Liver (tissue), 9 donors: ENCODE measurements around the gene GMPR. TPM values are rescaled to one million over a fixed set of nuclear protein-coding genes. Genes with fewer than 3 reads are reported as not detected.

ENCODE experiments used
- DNase-seq: peaks from one replicate; pipeline ENCODE4 v3.0.0-alpha.2; 2017; ENCODE audit warnings: low spot score
- H3K27ac ChIP-seq, 2 donors: one replicate each; pipeline ENCODE4 v1.7.0; 2013; ENCODE audit warnings: inconsistent platforms in 2 of 2, low read length in 2 of 2, control low read depth in 1 of 2, low read depth in 1 of 2, mild to moderate bottlenecking in 1 of 2
- H3K27me3 ChIP-seq, 4 donors: one replicate each; pipeline versions ENCODE4 v1.6.1 to v1.7.0; 2013; ENCODE audit warnings: low read length in 3 of 4, inconsistent platforms in 1 of 4, mild to moderate bottlenecking in 1 of 4, moderate library complexity in 1 of 4; ENCODE audit not compliant: control insufficient read depth in 4 of 4, insufficient read depth in 4 of 4
- H3K36me3 ChIP-seq, 4 donors: one replicate each; pipeline versions ENCODE4 v1.6.1 to v1.7.0; 2013; ENCODE audit warnings: low read length in 3 of 4, mild to moderate bottlenecking in 3 of 4, low read depth in 1 of 4, moderate library complexity in 1 of 4; ENCODE audit not compliant: control insufficient read depth in 4 of 4, insufficient read depth in 3 of 4
- H3K4me1 ChIP-seq, 4 donors: one replicate each; pipeline versions ENCODE4 v1.6.1 to v1.7.0; 2013; ENCODE audit warnings: low read length in 3 of 4, mild to moderate bottlenecking in 3 of 4, moderate library complexity in 1 of 4; ENCODE audit not compliant: control insufficient read depth in 4 of 4, insufficient read depth in 4 of 4
- H3K4me3 ChIP-seq, 3 donors: one replicate each; pipeline versions ENCODE4 v1.6.1 to v1.7.0; 2013; ENCODE audit warnings: low read length in 3 of 3, control low read depth in 1 of 3, low read depth in 1 of 3, mild to moderate bottlenecking in 1 of 3
- H3K9ac ChIP-seq, 2 donors: one replicate each; pipeline ENCODE4 v1.7.0; 2013; ENCODE audit warnings: low read length in 2 of 2, mild to moderate bottlenecking in 2 of 2, moderate library complexity in 2 of 2, control low read depth in 1 of 2, low read depth in 1 of 2
- H3K9me3 ChIP-seq, 4 donors: one replicate each; pipeline versions ENCODE4 v1.6.1 to v1.7.0; 2013; ENCODE audit warnings: low read length in 3 of 4; ENCODE audit not compliant: control insufficient read depth in 4 of 4
- EGR1 ChIP-seq, 2 donors: IDR thresholded peaks; 2 replicates each; pipeline ENCODE4 v1.6.1; 2016 to 2018; ENCODE audit warnings: antibody characterized with exemption in 2 of 2, low read depth in 2 of 2
- FOXA1 ChIP-seq: IDR thresholded peaks from 2 replicates; pipeline ENCODE4 v1.6.1; 2016; ENCODE audit warnings: antibody characterized with exemption
- FOXA2 ChIP-seq: IDR thresholded peaks from 2 replicates; pipeline ENCODE4 v1.6.1; 2016; ENCODE audit warnings: antibody characterized with exemption
- HNF4A ChIP-seq, 2 donors: conservative IDR thresholded peaks; 2 replicates each; pipeline ENCODE4 v1.6.1; 2016; ENCODE audit warnings: antibody characterized with exemption in 2 of 2, mild to moderate bottlenecking in 2 of 2
- HNF4G ChIP-seq: IDR thresholded peaks from 2 replicates; pipeline ENCODE4 v1.6.1; 2016; ENCODE audit warnings: antibody characterized with exemption
- JUND ChIP-seq, 2 donors: IDR thresholded peaks; 2 replicates each; pipeline ENCODE4 v1.6.1; 2016; ENCODE audit warnings: antibody characterized with exemption in 2 of 2
- NR2F2 ChIP-seq: IDR thresholded peaks from 2 replicates; pipeline ENCODE4 v1.6.1; 2016; ENCODE audit warnings: antibody characterized with exemption
- RXRA ChIP-seq, 2 donors: IDR thresholded peaks; 2 replicates each; pipeline ENCODE4 v1.6.1; 2017 to 2018; ENCODE audit warnings: antibody characterized with exemption in 2 of 2, mild to moderate bottlenecking in 1 of 2
- TAF1 ChIP-seq: conservative IDR thresholded peaks from 2 replicates; pipeline ENCODE4 v1.6.1; 2016; ENCODE audit warnings: antibody characterized with exemption, mild to moderate bottlenecking
- WGBS: extraction: QIAGEN DNeasy Blood & Tissue Kit; methylation state at CpG from one replicate; pipeline ENCODE4 v1.1.7; 2013; 5-methylcytosine and 5-hydroxymethylcytosine counted together
- polyA plus RNA-seq, 2 donors: library from polyadenylated mRNA; stranded (reverse) in 1 of 2; unstranded in 1 of 2; fragments of 200-250 nt in 1 of 2; fragments of >200 nt in 1 of 2; fragmentation: Nextera tagmentation in 1 of 2; extraction: Ambion mirVana in 1 of 2; gene quantifications; one replicate each; pipeline versions ENCODE4 v1.2.1 to v1.2.3, GENCODE V29; 2013 to 2015
- total RNA-seq, 2 donors: library from RNA; depleted of rRNA; stranded (reverse); fragments of >200 nt; gene quantifications; one replicate each; pipeline ENCODE4 v1.2.3, GENCODE V29; 2014
- TF ChIP-seq, protein P1 (sequence below): IDR thresholded peaks from 2 replicates; pipeline ENCODE4 v1.6.1; 2016; ENCODE audit warnings: antibody characterized with exemption
- TF ChIP-seq, protein P2 (sequence below): IDR thresholded peaks from 2 replicates; pipeline ENCODE4 v1.6.1; 2016; ENCODE audit warnings: antibody characterized with exemption, mild to moderate bottlenecking
- TF ChIP-seq, protein P3 (sequence below): IDR thresholded peaks from 2 replicates; pipeline ENCODE4 v1.6.1; 2016; ENCODE audit warnings: antibody characterized with exemption
- TF ChIP-seq, protein P4 (sequence below): fragments of 150-350 bp; IDR thresholded peaks from 2 replicates; pipeline ENCODE4 v1.5.1; 2017; ENCODE audit warnings: improper control_type of control experiment, low read depth, low read length; ENCODE audit not compliant: missing input control
- TF ChIP-seq, protein P5 (sequence below): IDR thresholded peaks from 2 replicates; pipeline ENCODE4 v1.6.1; 2016; ENCODE audit warnings: antibody characterized with exemption
- donor health status: healthy.
- donor health status: healthy.
- donor health status: healthy.
- donor health status: healthy.
- donor health status: healthy.

The GMPR gene
- total and polyA plus RNA-seq, 4 donors = 2.1 to 50.2 (median 4.2) TPM

DNA sequence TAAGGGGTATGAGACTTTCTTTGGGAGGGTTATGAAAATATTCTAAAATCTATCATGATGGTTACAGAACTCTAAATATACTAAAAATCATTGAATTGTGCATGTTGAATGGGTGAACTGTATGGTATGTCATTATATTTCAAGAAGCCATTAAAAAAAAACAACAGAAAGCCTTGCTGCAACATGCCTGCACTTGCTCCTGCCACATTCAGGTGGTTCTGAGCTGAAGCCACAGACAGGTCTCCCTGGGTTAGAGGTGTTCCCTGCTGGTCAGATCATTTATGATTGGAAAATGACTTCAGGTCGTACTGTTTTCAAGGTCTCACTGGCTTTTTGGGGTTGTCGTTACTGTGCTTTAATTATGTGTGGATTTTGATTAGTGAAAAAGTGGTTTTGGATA lies 13.3 kb downstream of the GMPR start:
- TF ChIP-seq FOXA2 = no peak
- TF ChIP-seq, protein P1, sequence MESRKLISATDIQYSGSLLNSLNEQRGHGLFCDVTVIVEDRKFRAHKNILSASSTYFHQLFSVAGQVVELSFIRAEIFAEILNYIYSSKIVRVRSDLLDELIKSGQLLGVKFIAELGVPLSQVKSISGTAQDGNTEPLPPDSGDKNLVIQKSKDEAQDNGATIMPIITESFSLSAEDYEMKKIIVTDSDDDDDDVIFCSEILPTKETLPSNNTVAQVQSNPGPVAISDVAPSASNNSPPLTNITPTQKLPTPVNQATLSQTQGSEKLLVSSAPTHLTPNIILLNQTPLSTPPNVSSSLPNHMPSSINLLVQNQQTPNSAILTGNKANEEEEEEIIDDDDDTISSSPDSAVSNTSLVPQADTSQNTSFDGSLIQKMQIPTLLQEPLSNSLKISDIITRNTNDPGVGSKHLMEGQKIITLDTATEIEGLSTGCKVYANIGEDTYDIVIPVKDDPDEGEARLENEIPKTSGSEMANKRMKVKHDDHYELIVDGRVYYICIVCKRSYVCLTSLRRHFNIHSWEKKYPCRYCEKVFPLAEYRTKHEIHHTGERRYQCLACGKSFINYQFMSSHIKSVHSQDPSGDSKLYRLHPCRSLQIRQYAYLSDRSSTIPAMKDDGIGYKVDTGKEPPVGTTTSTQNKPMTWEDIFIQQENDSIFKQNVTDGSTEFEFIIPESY = no peak
- TF ChIP-seq TAF1 = no peak
- TF ChIP-seq, protein P2, sequence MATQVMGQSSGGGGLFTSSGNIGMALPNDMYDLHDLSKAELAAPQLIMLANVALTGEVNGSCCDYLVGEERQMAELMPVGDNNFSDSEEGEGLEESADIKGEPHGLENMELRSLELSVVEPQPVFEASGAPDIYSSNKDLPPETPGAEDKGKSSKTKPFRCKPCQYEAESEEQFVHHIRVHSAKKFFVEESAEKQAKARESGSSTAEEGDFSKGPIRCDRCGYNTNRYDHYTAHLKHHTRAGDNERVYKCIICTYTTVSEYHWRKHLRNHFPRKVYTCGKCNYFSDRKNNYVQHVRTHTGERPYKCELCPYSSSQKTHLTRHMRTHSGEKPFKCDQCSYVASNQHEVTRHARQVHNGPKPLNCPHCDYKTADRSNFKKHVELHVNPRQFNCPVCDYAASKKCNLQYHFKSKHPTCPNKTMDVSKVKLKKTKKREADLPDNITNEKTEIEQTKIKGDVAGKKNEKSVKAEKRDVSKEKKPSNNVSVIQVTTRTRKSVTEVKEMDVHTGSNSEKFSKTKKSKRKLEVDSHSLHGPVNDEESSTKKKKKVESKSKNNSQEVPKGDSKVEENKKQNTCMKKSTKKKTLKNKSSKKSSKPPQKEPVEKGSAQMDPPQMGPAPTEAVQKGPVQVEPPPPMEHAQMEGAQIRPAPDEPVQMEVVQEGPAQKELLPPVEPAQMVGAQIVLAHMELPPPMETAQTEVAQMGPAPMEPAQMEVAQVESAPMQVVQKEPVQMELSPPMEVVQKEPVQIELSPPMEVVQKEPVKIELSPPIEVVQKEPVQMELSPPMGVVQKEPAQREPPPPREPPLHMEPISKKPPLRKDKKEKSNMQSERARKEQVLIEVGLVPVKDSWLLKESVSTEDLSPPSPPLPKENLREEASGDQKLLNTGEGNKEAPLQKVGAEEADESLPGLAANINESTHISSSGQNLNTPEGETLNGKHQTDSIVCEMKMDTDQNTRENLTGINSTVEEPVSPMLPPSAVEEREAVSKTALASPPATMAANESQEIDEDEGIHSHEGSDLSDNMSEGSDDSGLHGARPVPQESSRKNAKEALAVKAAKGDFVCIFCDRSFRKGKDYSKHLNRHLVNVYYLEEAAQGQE = no peak
- TF ChIP-seq, protein P3, sequence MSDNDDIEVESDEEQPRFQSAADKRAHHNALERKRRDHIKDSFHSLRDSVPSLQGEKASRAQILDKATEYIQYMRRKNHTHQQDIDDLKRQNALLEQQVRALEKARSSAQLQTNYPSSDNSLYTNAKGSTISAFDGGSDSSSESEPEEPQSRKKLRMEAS = no peak
- no peak for TF ChIP-seq HNF4G
- no peak for TF ChIP-seq FOXA1
- TF ChIP-seq JUND (IDR thresholded peaks at IDR 0.05) = no peak
- DNase-seq = no peak
- 95% methylated on average over 2 of the region's 2 CpGs for WGBS
- peaks cover 0 to 2% (median 0%) of the 10 kb centered on the region in 4 donors for H3K36me3 ChIP-seq
- no peak overlapping the region for H3K27ac ChIP-seq
- H3K9me3 ChIP-seq = no peaks in the 10 kb centered on the region
- no peaks in the 10 kb centered on the region for H3K27me3 ChIP-seq
- no peaks in the 10 kb centered on the region for H3K4me1 ChIP-seq
- no peak overlapping the region for H3K9ac ChIP-seq
- H3K4me3 ChIP-seq = no peak overlapping the region

DNA sequence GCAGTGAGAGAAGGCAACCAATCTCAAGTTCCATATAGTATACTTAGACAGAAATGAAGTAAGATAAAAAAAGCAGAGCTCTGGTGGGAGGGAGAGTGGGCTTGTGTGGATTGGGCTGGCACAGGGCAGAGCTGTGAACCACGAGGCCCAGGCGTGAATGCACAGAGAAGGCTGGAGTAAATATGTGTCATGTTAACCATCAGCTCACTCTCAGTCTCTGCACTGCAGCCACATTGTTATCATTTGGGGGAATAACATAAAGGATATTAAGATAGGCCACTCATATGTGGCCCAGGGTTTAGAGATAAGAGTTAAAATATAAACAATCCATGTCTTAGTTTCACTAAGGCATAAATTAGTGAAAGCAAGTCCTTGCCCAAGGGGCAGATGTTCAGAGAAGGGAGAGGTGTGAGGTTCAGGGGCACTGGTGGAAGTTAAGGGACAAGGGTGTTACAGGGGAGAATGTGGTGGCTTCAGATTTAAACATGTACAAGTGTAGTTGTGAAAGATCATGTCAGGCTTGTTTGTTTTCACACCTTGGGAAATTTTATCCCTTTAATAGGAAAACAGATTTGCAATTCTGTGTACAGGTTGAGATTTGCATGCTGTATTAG lies 14.4 kb downstream of the GMPR start:
- peaks cover 0 to 2% (median 0%) of the 10 kb centered on the region in 4 donors for H3K36me3 ChIP-seq
- no peaks in the 10 kb centered on the region for H3K4me1 ChIP-seq
- H3K27ac ChIP-seq = no peak overlapping the region
- no peaks in the 10 kb centered on the region for H3K9me3 ChIP-seq
- H3K27me3 ChIP-seq = no peaks in the 10 kb centered on the region
- no peak for DNase-seq
- 82% methylated on average over 2 of the region's 2 CpGs for WGBS
- TF ChIP-seq FOXA2 (no peak), NR2F2 (no peak), HNF4A (conservative IDR thresholded peaks at IDR 0.05) (no peak), JUND (IDR thresholded peaks at IDR 0.05) (no peak), RXRA (IDR thresholded peaks at IDR 0.05) (no peak), EGR1 (IDR thresholded peaks at IDR 0.05; ENCODE audit: low read depth in 2 of 2) (no peak), FOXA1 (no peak)
- TF ChIP-seq, protein P4, sequence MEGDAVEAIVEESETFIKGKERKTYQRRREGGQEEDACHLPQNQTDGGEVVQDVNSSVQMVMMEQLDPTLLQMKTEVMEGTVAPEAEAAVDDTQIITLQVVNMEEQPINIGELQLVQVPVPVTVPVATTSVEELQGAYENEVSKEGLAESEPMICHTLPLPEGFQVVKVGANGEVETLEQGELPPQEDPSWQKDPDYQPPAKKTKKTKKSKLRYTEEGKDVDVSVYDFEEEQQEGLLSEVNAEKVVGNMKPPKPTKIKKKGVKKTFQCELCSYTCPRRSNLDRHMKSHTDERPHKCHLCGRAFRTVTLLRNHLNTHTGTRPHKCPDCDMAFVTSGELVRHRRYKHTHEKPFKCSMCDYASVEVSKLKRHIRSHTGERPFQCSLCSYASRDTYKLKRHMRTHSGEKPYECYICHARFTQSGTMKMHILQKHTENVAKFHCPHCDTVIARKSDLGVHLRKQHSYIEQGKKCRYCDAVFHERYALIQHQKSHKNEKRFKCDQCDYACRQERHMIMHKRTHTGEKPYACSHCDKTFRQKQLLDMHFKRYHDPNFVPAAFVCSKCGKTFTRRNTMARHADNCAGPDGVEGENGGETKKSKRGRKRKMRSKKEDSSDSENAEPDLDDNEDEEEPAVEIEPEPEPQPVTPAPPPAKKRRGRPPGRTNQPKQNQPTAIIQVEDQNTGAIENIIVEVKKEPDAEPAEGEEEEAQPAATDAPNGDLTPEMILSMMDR = no peak
- TF ChIP-seq, protein P5, sequence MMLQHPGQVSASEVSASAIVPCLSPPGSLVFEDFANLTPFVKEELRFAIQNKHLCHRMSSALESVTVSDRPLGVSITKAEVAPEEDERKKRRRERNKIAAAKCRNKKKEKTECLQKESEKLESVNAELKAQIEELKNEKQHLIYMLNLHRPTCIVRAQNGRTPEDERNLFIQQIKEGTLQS = no peak
- no peak overlapping the region for H3K4me3 ChIP-seq
- H3K9ac ChIP-seq = no peak overlapping the region
